Astrocyte of the spinal cord (primary cell): ENCODE data around the gene LIX1L.

Source experiments
- DNase-seq: peaks from one replicate; pipeline ENCODE4 v3.0.0; 2011; ENCODE audit warnings: low read depth, low spot score
- H3K4me3 ChIP-seq: 2 replicates; pipeline ENCODE4 v1.5.1; 2011; ENCODE audit warnings: low read depth, mild to moderate bottlenecking, low read length, moderate library complexity
- CTCF ChIP-seq: IDR thresholded peaks from 2 replicates; pipeline ENCODE4 v1.5.1; 2012; ENCODE audit warnings: low read depth, mild to moderate bottlenecking, low read length, inconsistent platforms
- in situ Hi-C: cut with HindIII; loops from 2 replicates; pipeline ENCODE4 v1.10.0; 2017; ENCODE audit warnings: low sequenced_read_pairs

LIX1L gene

GRCh38 chr1:145995964-145996432, 38.2 kb upstream of the LIX1L start:
- DNase-seq: no peak
- in situ Hi-C loops: no loop called here
- TF ChIP-seq CTCF: no peak
- H3K4me3 ChIP-seq: peak overlapping the region; percentile 97

GRCh38 chr1:145995148-145995881, 37.5 kb upstream of the LIX1L start:
- in situ Hi-C loops: no loop called here
- no peak for TF ChIP-seq CTCF
- no peak for DNase-seq
- H3K4me3 ChIP-seq: peak overlapping the region; percentile 97

- no peak for DNase-seq
- no peak for TF ChIP-seq CTCF
- in situ Hi-C loops: no loop called here
- peak overlapping the region; percentile 97 for H3K4me3 ChIP-seq
Observed at GRCh38 chr1:145994391-145995120, 36.7 kb upstream of the LIX1L start.

GRCh38 chr1:145993618-145994390, 36.0 kb upstream of the LIX1L start:
- DNase-seq: no peak
- TF ChIP-seq CTCF: no peak
- peak overlapping the region; percentile 97 for H3K4me3 ChIP-seq
- in situ Hi-C loops: no loop called here

- no peak for TF ChIP-seq CTCF
- peak overlapping the region; percentile 97 for H3K4me3 ChIP-seq
- in situ Hi-C loops: no loop called here
- DNase-seq: no peak
Observed at GRCh38 chr1:145992958-145993617, 35.3 kb upstream of the LIX1L start.

GRCh38 chr1:145992502-145992936, 34.7 kb upstream of the LIX1L start:
- H3K4me3 ChIP-seq: peak overlapping the region; percentile 97
- TF ChIP-seq CTCF: no peak
- in situ Hi-C loops: no loop called here
- DNase-seq: no peak
